Gastrocnemius medialis (tissue), 4 donors: Measurements from ENCODE around the gene F5. TPM values are rescaled to one million over a fixed set of nuclear protein-coding genes. Genes with fewer than 3 reads are reported as not detected.

Experiments
- ATAC-seq, 2 donors: fragments of 150-250 bp; one replicate each; pipeline ENCODE4 v1.9.1; 2016
- DNase-seq, 2 donors: peaks; one replicate each; pipeline ENCODE4 v3.0.0-alpha.2; 2019
- H3K27ac ChIP-seq, 4 donors: fragments of 200-600 bp; sonication (generic); 1 replicate in 1 of 4; 2 replicates in 3 of 4; pipeline ENCODE4 v1.5.1; 2016 to 2018; ENCODE audit warnings: mild to moderate bottlenecking in 2 of 4, moderate library complexity in 1 of 4
- H3K27me3 ChIP-seq, 3 donors: fragments of 200-600 bp; sonication (generic) in 2 of 3; 1 replicate in 1 of 3; 2 replicates in 2 of 3; pipeline versions ENCODE4 v1.5.1 to v1.6.0; 2016 to 2019; ENCODE audit warnings: mild to moderate bottlenecking in 1 of 3, moderate library complexity in 1 of 3
- H3K36me3 ChIP-seq, 2 donors: fragments of 200-600 bp; sonication (generic) in 1 of 2; one replicate each; pipeline ENCODE4 v1.5.1; 2017 to 2018
- H3K4me1 ChIP-seq, 2 donors: fragments of 200-600 bp; sonication (generic) in 1 of 2; one replicate each; pipeline ENCODE4 v1.5.1; 2016 to 2017; ENCODE audit warnings: mild to moderate bottlenecking in 2 of 2
- H3K4me3 ChIP-seq, 4 donors: fragments of 200-600 bp; sonication (generic) in 3 of 4; 1 replicate in 1 of 4; 2 replicates in 3 of 4; pipeline ENCODE4 v1.5.1; 2016 to 2019; ENCODE audit warnings: mild to moderate bottlenecking in 2 of 4
- H3K9me3 ChIP-seq, 3 donors: fragments of 200-600 bp; sonication (generic) in 2 of 3; 1 replicate in 1 of 3; 2 replicates in 2 of 3; pipeline ENCODE4 v1.5.1; 2016 to 2019
- CTCF ChIP-seq, 5 experiments: fragments of 450-650 bp in 3 of 5; fragments of 200-600 bp in 2 of 5; sonication (generic) in 2 of 5; IDR thresholded peaks in 4 of 5; conservative IDR thresholded peaks in 1 of 5; 1 replicate in 4 of 5; 2 replicates in 1 of 5; pipeline ENCODE4 v1.5.1; 2016 to 2019; ENCODE audit warnings: antibody characterized with exemption in 5 of 5, mild to moderate bottlenecking in 3 of 5, moderate library complexity in 3 of 5
- POLR2A ChIP-seq, 2 donors: fragments of 450-650 bp; IDR thresholded peaks; one replicate each; pipeline ENCODE4 v1.6.1; 2017; ENCODE audit warnings: antibody characterized with exemption in 2 of 2, mild to moderate bottlenecking in 2 of 2, moderate library complexity in 2 of 2
- in situ Hi-C, 4 donors: fragments of 200-750 bp; cut with MboI; loops; one replicate each; pipeline versions ENCODE4 v1.15.0 to v1.8.0; 2017; ENCODE audit warnings: low sequenced_read_pairs in 4 of 4
- intact Hi-C: fragments of 100-400 bp; cut with DNase I; formaldehyde crosslinking; loops from one replicate; pipeline ENCODE4 v1.15.1; 2023; ENCODE audit warnings: low total_unique reads
- total RNA-seq, 4 donors: library from RNA; depleted of rRNA; stranded (reverse); fragments of >200 nt; gene quantifications; one replicate each; pipeline versions ENCODE4 v1.1.0 to v1.2.3, GENCODE V29; 2016

F5 gene
- total RNA-seq, 4 donors from 2014 or later: 0.07 to 0.68 (median 0.22) TPM

GRCh38 chr1:169478094-169478672 is 108.1 kb downstream of the F5 start:
- in situ Hi-C loops: loop anchor here in 3 of 4 donors (10.0 to 25.0 kb wide), 6 partner anchors 57 to 1541 kb away; partner anchors contain the start of genes ATP1B1 (in 2 of the 3), DCAF6 (in 1 of the 3) and MPC2 (in 1 of the 3)
- Histone ChIP-seq H3K27ac (peak overlapping the region; percentile 96 to 99 (median 98)), H3K4me3 (no peak overlapping the region)

GRCh38 chr1:169475806-169476387 is 110.4 kb downstream of the F5 start:
- H3K9me3 ChIP-seq: no peaks in the 10 kb centered on the region
- peak overlapping the region in 1 of 4 donors; percentile 35 for H3K27ac ChIP-seq
- no peak overlapping the region for H3K4me3 ChIP-seq
- TF ChIP-seq CTCF (IDR thresholded peaks at IDR 0.05 in 4 of 5, conservative IDR thresholded peaks at IDR 0.05 in 1 of 5) (no peak), POLR2A (IDR thresholded peaks at IDR 0.05) (no peak)
- in situ Hi-C loops: loop anchor here in 3 of 4 donors (10.0 to 25.0 kb wide), 6 partner anchors 59 to 1539 kb away; partner anchors contain the start of genes ATP1B1 (in 2 of the 3), DCAF6 (in 1 of the 3) and MPC2 (in 1 of the 3)
- no peaks in the 10 kb centered on the region for H3K27me3 ChIP-seq
- DNase-seq: no peak
- H3K4me1 ChIP-seq: peaks cover 29 to 32% of the 10 kb centered on the region in 2 donors
- peaks cover 0 to 33% of the 10 kb centered on the region in 2 donors for H3K36me3 ChIP-seq
- no peak for ATAC-seq
- intact Hi-C loops: no loop called here

More at GRCh38 chr1:169478094-169478672, 108.1 kb downstream of the F5 start:
- H3K9me3 ChIP-seq: no peaks in the 10 kb centered on the region
- H3K36me3 ChIP-seq: peaks cover 0 to 23% of the 10 kb centered on the region in 2 donors
- H3K27me3 ChIP-seq: no peaks in the 10 kb centered on the region
- intact Hi-C loops: no loop called here
- no peak for DNase-seq
- ATAC-seq: no peak
- TF ChIP-seq CTCF (IDR thresholded peaks at IDR 0.05 in 4 of 5, conservative IDR thresholded peaks at IDR 0.05 in 1 of 5) (no peak), POLR2A (IDR thresholded peaks at IDR 0.05) (no peak)
- H3K4me1 ChIP-seq: peaks cover 42 to 50% of the 10 kb centered on the region in 2 donors

GRCh38 chr1:169474302-169474995 is 111.8 kb downstream of the F5 start:
- in situ Hi-C loops: loop anchor here in 1 of 4 donors (10.0 kb wide), 1 partner anchor 60 kb away; no protein-coding TSS in a partner anchor
- H3K4me3 ChIP-seq: no peak overlapping the region
- peaks cover 0 to 45% of the 10 kb centered on the region in 2 donors for H3K36me3 ChIP-seq
- TF ChIP-seq POLR2A (IDR thresholded peaks at IDR 0.05): no peak
- TF ChIP-seq CTCF (IDR thresholded peaks at IDR 0.05 in 4 of 5, conservative IDR thresholded peaks at IDR 0.05 in 1 of 5): no peak
- ATAC-seq (no peak), DNase-seq (no peak)
- H3K27ac ChIP-seq: peak overlapping the region in 1 of 4 donors; percentile 4
- intact Hi-C loops: no loop called here
- peaks cover 15 to 17% of the 10 kb centered on the region in 2 donors for H3K4me1 ChIP-seq
- no peaks in the 10 kb centered on the region for H3K9me3 ChIP-seq
- no peaks in the 10 kb centered on the region for H3K27me3 ChIP-seq

- TF ChIP-seq CTCF (IDR thresholded peaks at IDR 0.05 in 4 of 5, conservative IDR thresholded peaks at IDR 0.05 in 1 of 5) (no peak), POLR2A (IDR thresholded peaks at IDR 0.05) (no peak)
- peaks cover 0 to 56% of the 10 kb centered on the region in 2 donors for H3K36me3 ChIP-seq
- no peaks in the 10 kb centered on the region for H3K9me3 ChIP-seq
- no peak for DNase-seq
- H3K4me1 ChIP-seq: peaks cover 4 to 8% of the 10 kb centered on the region in 2 donors
- H3K27me3 ChIP-seq: no peaks in the 10 kb centered on the region
- intact Hi-C loops: no loop called here
- no peak for ATAC-seq
- in situ Hi-C loops: loop anchor here in 1 of 4 donors (10.0 kb wide), 1 partner anchor 61 kb away; no protein-coding TSS in a partner anchor
- H3K4me3 ChIP-seq: no peak overlapping the region
- H3K27ac ChIP-seq: peak overlapping the region in 3 of 4 donors; percentile 13 to 43 (median 14)
Observed at GRCh38 chr1:169473347-169473746, 112.9 kb downstream of the F5 start.
